Brain microvascular endothelial cell (primary cell): Measurements from ENCODE around the gene UBASH3A.
"Not testable (repeated sequence)": the region's sequence is repeated elsewhere in the genome, so short reads cannot be mapped to it uniquely, and the experiment has no call there.

Source experiments
- DNase-seq: peaks from one replicate; pipeline ENCODE4 v3.0.0-alpha.2; 2020
- H3K27ac ChIP-seq: fragments of 250-450 bp; sonication (Bioruptor Pico); 2 replicates; pipeline ENCODE4 v1.5.1; 2020; ENCODE audit warnings: mild to moderate bottlenecking, moderate library complexity
- H3K27me3 ChIP-seq: fragments of 250-450 bp; sonication (Bioruptor Pico); replicated peaks from 2 replicates; pipeline ENCODE4 v1.5.1; 2020; ENCODE audit warnings: mild to moderate bottlenecking
- H3K36me3 ChIP-seq: fragments of 250-450 bp; sonication (Bioruptor Pico); replicated peaks from 2 replicates; pipeline ENCODE4 v1.5.1; 2020; ENCODE audit warnings: mild to moderate bottlenecking
- H3K4me3 ChIP-seq: 2 replicates; pipeline ENCODE4 v1.5.1; 2011; ENCODE audit warnings: low read depth, mild to moderate bottlenecking, control low read depth, low read length, moderate library complexity
- in situ Hi-C: cut with HindIII; loops from 2 replicates; pipeline ENCODE4 v1.10.0; 2017; ENCODE audit warnings: low sequenced_read_pairs, low pct_ligation_motif_present
- TF ChIP-seq, protein P1 (sequence below): IDR thresholded peaks from 2 replicates; pipeline ENCODE4 v1.5.1; 2011; ENCODE audit warnings: low read depth, mild to moderate bottlenecking, moderate library complexity, low read length, control low read depth, inconsistent platforms; ENCODE audit errors: missing control alignments

Gene UBASH3A

DNA sequence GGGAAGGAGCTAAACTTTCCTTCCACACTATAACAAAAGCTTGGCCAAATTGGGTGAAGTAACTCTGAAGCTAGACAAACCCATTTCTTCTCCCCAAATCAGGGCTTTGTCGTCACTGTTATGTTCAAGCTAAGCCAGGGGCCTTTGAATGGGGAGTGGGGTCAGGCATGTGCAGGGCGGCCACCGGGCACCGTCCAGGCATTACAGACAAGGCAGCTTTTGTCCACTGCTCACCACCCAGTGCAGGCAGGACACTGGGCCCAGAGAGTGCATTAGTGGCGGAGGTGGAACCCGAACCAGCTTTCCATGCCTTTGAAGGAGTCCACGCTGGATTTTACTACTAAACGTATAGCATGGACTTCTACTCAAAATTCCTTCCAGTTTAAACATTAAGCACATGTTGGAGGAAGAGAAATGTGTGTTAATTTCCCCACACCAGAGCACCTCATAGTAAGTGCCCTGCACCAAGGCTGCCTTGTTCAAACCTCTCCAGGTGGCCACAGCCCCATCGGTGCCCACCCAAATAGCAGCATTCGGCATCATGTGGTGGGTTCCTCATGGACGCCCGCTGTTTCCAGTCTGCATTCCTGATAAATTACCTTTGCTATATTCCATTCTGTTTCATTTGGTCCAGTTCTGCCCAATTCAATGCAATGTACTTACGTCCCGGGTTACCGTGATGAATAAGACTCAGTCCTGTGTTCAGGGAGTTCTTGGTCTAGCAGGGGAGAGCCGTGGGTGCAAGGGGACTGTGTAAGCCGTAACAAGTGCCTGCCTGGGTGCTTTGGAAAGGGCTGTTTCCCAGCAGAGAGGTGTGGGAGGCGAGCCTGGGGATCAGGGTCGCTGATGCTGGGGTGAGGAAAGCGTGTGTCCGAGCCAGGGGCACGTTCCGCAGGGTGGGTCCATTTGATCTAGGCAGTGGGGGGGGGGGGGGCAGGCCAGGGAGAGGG is 1.6 kb downstream of the UBASH3A start:
- in situ Hi-C loops, result no loop called here
- no peak overlapping the region for H3K4me3 ChIP-seq
- no peak overlapping the region for H3K27ac ChIP-seq
- no peaks in the 10 kb centered on the region for H3K36me3 ChIP-seq
- H3K27me3 ChIP-seq, result no peaks in the 10 kb centered on the region
- TF ChIP-seq, protein P1, sequence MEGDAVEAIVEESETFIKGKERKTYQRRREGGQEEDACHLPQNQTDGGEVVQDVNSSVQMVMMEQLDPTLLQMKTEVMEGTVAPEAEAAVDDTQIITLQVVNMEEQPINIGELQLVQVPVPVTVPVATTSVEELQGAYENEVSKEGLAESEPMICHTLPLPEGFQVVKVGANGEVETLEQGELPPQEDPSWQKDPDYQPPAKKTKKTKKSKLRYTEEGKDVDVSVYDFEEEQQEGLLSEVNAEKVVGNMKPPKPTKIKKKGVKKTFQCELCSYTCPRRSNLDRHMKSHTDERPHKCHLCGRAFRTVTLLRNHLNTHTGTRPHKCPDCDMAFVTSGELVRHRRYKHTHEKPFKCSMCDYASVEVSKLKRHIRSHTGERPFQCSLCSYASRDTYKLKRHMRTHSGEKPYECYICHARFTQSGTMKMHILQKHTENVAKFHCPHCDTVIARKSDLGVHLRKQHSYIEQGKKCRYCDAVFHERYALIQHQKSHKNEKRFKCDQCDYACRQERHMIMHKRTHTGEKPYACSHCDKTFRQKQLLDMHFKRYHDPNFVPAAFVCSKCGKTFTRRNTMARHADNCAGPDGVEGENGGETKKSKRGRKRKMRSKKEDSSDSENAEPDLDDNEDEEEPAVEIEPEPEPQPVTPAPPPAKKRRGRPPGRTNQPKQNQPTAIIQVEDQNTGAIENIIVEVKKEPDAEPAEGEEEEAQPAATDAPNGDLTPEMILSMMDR, result no peak
- DNase-seq, result no peak

DNA sequence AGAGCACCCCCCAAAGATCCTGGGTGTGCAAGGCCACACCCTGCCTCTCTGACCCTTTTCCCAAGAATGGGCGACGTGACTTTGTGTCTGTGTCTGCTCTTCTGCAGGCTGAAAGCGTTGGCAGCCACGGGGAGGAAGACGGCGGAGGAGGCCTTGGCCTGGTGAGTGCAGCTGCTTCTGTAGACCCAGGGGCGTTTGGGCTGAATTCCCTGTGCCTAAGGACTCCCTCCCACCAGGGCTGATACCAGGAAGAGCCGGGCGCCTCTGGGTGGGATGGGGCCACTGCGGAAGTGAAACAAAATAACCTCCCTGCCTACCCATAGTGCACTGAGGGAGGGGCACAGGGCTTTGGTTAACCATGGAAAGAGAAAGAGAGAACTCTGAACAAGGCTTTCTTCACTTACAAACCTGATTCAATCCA is 2.5 kb downstream of the UBASH3A start:
- no peak overlapping the region for H3K4me3 ChIP-seq
- DNase-seq, result no peak
- no peaks in the 10 kb centered on the region for H3K36me3 ChIP-seq
- TF ChIP-seq, protein P1, result no peak
- in situ Hi-C loops, result no loop called here
- no peak overlapping the region for H3K27ac ChIP-seq
- no peaks in the 10 kb centered on the region for H3K27me3 ChIP-seq

DNA sequence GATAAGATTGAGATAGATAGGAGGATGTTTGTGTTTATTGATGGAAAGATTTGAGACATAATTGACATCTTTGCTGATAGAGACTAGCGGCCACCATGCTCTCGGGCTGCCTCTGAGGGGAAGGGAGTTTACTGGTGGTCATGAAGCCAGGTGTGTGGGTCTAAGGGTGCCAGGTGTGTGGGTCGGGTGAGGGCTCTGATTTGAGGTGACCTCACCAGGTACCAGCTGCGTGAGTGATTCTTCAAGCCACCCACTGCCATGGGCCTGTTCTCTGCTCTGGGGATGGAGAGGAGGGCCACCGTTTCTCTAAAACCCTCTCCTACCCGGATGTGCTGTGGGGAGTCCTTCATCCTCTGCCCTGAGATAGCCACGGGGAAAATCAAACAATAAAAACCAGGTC is 3.2 kb downstream of the UBASH3A start:
- H3K36me3 ChIP-seq, result no peaks in the 10 kb centered on the region
- TF ChIP-seq, protein P1, result no peak
- in situ Hi-C loops, result no loop called here
- no peaks in the 10 kb centered on the region for H3K27me3 ChIP-seq
- no peak overlapping the region for H3K27ac ChIP-seq
- no peak for DNase-seq
- no peak overlapping the region for H3K4me3 ChIP-seq

DNA sequence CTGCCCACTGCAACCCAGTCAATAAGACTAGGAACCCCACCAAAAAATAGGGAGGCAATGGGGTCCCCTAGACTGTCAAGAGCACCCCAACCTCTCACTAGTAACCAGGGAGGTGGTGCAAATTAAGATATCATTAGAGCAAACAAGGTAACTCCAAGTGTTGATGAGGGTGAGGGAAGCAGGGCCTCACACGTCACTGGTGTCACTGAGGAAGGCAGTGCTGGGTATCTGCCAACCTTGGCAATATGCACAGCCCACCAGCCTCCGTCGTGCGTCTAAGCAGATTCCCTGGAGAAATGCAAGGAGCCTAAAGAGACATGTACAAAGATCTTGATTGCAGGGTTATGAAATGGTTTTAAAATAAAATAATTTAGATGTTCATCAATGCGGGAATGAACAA is 3.8 kb downstream of the UBASH3A start:
- in situ Hi-C loops, result no loop called here
- no peak overlapping the region for H3K4me3 ChIP-seq
- H3K27me3 ChIP-seq, result peaks cover 4% of the 10 kb centered on the region
- H3K36me3 ChIP-seq, result no peaks in the 10 kb centered on the region
- DNase-seq, result no peak
- TF ChIP-seq, protein P1, result no peak
- no peak overlapping the region for H3K27ac ChIP-seq

DNA sequence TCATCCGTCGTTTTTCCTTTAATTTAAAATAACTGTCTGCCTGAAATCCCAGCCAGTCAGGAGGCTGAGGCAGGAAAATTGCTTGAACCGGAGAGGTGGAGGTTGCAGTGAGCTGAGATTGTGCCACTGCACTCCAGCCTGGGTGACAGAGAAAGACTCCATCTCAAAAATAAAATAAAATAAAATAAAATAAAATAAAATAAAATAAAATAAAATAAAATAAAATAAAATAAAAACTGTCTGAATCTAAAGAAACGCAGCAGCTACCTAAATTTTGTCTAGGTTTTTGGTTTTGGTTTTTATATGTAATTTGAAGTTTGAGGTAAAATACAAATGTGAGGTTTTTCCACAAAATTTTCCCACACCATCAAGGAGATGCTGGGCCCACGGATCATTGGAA is 5.0 kb downstream of the UBASH3A start:
- H3K27me3 ChIP-seq, DNase-seq, H3K36me3 ChIP-seq, H3K4me3 ChIP-seq, H3K27ac ChIP-seq, in situ Hi-C loops: not testable (repeated sequence)

DNA sequence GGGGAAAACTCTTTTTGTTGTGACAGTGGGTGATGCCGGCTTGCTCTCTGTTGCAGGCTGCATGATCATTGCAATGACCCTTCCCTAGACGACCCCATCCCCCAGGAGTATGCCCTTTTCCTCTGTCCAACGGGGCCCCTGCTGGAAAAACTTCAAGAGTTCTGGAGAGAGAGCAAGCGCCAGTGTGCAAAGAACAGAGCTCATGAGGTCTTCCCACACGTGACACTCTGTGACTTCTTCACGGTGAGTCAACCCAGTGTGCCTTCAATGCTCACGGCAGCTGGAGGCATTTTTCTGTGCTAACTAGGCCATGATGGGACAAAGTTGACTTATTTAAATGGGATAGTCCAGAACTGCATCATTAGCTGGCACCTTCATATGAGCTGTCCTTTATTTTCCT is 5.7 kb downstream of the UBASH3A start:
- TF ChIP-seq, protein P1, result no peak
- no peaks in the 10 kb centered on the region for H3K36me3 ChIP-seq
- in situ Hi-C loops, result no loop called here
- H3K4me3 ChIP-seq, result no peak overlapping the region
- H3K27ac ChIP-seq, result no peak overlapping the region
- H3K27me3 ChIP-seq, result peaks cover 6% of the 10 kb centered on the region
- DNase-seq, result no peak
